NCI-H2196 (cell line): Measurements from ENCODE around the gene ST6GALNAC2.
"Not testable (repeated sequence)": the region's sequence is repeated elsewhere in the genome, so short reads cannot be mapped to it uniquely, and the experiment has no call there.

Experiments
- DNase-seq: peaks from one replicate; lab custom pipeline; 2025; ENCODE audit not compliant: unreplicated experiment; lab: John Stamatoyannopoulos, UW

ST6GALNAC2 gene

DNA sequence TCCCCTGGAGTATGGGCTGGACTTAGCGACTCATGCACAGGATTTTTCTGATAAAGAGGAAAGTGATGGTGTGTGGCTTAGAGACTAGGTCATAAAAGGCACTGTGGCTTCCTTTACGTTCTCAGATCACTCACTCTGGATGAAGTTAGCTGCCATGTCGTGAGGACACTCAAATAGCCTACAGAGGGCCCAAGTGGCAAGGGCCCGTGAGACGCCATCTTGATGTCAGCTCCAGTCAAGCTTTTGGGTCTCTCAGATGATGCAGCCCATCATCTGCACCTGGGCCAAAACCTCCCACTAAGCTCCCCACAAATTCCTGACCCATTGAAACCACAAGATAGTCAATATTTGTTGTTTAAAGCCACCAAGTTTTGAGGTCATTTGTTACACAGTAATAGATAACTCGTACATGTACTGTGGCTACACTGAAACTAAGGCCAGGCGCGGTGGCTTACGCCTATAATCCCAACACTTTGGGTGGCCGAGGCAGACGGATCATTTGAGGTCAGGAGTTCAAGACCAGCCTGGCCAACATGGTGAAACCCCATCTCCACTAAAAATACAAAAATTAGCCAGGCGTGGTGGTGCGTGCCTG, 14.7 kb downstream of the ST6GALNAC2 start:
- no peak for DNase-seq

- no peak for DNase-seq
These were observed 15.2 kb downstream of the ST6GALNAC2 start for GRCh38 chr17:76570457-76570856.

DNA sequence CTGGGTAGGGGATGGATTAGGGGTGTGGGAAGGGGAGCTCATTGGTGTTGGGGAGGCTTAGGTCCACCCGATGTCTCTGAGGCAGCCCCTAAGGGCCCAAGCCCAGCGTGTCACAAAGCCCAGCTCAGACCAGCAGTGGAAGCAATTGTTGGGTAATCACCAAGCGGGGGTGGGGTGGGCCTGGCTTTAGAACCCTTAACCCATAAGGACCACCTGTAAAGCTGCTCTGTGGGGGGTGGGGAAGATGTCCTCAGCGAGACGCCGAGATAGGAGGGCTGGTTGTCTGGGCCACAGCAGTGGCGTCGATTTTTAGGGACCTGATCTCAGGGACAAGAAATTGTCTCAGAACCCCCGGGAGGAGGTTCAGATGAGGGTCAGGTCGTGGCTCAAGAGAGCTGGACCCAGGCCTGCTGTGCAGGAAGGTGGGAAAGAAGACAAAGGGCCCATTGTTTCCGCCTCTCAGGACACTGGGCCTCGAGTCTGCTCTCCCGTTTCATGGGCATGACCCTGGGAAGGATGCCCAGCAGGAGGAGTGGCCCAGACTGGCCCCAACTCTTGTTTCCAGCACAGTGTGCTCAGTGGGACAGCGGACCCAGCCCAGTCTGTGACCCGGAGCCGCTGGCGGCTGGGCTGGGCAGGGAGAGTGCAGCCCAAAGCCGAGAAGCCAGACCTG, 15.9 kb downstream of the ST6GALNAC2 start:
- DNase-seq: peak; percentile 97

DNA sequence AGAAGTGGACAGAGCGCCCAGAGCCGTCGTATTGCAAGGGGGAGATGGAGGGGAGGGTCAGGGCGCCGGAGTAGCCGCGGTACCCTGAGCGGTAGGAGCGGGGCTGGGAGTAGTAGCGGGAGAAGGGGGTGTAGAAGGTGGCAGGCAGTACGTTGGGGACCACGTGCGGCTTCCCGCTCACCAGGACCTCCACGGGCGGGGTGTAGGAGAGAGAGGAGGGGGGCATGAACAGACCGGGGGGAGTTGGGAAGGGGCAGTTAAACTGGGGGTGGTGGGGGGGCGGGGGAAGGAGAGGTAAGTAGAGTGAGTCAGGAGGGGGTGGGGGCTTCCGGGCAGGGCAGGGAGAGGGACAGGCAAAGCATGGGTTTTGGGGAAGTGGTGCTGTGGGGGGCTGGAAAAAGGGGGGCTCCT, 16.8 kb downstream of the ST6GALNAC2 start:
- DNase-seq: no peak

DNA sequence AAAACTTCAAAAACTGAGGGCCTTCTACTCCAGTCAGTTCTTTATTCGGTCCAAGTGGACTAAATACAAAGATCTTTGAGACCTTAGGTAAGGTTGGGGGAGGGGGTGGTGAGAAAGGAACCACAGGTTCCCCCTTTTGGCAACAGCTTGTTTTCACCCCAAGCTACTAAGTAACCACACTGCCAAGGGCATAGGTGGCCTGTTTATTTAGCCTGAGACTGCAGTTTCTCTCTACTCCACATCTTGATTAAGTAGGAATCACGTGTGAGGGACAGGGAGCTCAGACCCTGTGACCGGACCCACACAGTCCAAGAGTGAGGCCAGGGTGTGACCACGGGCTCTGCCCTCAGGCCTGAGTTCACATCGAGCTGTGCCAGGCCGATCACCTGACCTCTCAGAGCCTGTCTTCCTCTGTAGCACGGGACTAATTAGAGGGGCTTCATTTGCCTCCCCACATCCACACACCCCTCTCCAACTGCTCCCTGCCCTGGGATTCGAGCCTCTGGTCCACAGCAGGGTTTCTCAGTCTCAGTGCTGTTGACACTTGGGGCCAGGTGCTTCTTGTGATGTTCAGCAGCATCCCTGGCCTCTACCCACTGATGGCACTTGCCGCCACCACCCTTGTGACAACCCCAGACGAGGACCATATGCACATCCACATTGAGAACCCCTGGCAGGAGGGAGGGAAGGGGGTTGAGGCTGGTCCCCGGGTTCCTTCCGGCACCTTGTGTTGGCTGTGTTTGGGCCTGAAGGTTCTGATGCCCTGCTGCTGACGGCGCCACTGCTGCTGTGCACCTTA, 17.8 kb downstream of the ST6GALNAC2 start:
- DNase-seq: no peak

DNA sequence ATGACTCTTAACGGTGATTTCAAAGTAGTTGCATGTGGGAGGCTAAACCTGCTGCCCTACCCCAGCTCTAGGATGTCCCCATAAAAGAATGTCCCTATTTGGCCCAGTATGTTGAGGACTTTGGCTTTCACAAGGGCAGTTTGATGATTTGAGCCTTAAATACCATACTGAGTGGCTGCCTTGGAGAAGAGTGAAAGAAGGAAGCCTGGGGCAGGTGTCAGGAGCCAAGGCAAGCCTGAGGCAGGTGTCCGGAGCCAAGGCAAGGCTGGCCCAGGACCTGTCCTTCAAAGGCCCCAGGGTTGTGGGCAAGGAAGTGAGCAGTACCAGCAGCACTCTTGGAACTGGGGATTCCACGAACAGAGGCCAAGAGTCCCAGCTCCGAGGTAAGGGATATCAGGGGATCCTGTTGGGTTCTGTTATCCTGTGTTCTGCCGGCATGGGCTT, 18.6 kb downstream of the ST6GALNAC2 start:
- DNase-seq: no peak

GRCh38 chr17:76566613-76566943, 19.1 kb downstream of the ST6GALNAC2 start:
- DNase-seq: no peak

DNA sequence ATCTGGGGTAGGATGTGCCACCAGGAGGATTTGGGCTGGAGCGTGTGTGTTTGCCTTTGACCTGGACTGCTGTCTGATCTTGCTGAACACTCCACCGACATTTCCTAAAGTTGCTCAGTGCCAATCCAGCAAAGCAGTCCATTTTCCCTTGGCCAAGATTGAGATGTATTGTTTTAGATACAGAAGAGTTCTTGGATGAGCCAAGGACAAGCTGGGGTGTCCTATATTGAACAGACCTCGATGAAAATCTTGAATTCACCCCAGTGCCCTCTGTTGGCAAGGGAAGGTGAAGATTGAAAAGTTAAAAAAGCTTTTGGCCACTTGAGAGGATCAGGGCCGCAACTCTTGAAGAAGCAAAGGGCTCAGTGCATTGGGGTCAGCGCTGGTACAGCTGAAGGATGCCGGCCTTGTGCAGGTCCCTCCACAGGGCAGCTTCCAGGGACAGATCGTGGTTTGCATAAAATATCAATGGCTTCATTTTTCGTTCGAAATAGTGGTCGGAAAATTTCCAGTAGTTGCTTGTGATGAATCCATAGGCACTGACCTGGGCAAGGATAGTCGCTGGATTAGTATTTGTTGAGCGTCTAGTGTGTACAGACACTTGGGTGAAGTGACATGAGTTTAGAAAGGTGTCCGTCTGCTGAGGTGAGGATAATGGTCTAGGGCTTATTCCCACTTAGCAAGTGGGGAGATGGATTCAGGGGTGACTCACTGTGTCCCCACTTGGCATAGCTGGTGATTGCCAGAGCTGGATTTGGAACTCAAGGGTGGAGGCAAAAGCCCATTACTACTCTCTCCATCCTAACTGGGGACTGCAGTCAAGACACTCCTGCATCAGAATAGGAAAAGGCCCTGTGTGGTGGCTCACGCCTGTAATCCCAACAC, 19.7 kb downstream of the ST6GALNAC2 start:
- DNase-seq: no peak

DNA sequence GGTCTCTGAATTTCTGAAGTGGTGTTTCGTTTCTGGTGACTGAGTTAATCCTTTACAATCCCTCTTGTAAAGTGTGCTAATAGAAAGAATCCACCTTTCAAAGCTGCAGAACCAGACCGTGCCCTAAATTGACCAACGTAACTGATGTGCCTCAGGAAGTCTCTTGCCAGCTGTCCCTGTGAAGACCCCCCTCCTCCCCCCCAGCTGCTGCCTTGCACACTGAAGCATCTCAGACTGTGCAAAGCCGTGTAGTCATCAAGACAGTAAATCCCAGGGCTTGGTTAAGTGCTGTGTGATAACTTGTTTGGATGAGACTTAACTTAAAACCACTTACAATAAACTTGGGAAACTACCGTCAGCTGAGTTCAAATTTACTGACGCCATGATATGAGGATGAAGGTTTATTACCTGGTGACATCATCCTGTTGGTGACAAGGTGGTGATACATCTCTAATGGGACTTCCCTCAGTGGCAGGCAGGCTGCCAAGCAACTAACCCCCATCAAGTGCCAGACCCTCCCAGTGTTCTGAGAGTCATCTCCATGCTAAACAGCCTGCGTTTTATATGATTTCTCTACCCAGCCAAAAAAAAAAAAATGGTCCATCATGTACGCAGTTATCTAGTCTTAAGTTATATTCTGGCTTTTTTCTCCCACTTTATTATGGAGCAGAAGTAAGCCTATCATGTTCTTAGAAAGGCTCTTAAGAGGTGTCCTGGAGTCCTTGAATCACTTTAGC, 20.5 kb downstream of the ST6GALNAC2 start:
- not testable (repeated sequence) for DNase-seq

- not testable (repeated sequence) for DNase-seq
These were observed 22.3 kb downstream of the ST6GALNAC2 start for GRCh38 chr17:76563359-76563758.

DNA sequence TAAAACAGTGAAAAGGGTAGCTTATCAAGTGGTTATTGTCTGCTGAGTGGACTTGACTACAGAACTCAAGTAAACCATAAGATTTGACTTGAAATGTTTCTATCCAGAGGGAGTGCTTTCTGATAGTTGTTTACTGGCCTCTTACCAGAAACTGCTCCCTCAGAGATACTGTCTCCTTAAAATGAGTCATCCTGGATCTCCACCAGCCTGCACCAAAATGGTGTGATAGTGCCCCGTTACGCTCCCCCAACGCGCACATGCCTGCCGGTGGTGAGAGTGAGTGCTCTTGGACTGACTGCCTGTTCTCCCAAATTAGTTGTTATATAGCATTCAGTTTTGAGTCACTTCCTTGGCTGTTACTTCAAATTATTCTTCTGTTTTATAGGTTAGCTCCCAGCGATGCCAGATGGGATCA, 22.9 kb downstream of the ST6GALNAC2 start:
- peak; percentile 34 for DNase-seq

GRCh38 chr17:76561799-76562268, 23.8 kb downstream of the ST6GALNAC2 start:
- no peak for DNase-seq

- no peak for DNase-seq
These were observed 24.3 kb downstream of the ST6GALNAC2 start for GRCh38 chr17:76561332-76561731.

- DNase-seq: no peak
These were observed 24.8 kb downstream of the ST6GALNAC2 start for GRCh38 chr17:76560877-76561221.

DNA sequence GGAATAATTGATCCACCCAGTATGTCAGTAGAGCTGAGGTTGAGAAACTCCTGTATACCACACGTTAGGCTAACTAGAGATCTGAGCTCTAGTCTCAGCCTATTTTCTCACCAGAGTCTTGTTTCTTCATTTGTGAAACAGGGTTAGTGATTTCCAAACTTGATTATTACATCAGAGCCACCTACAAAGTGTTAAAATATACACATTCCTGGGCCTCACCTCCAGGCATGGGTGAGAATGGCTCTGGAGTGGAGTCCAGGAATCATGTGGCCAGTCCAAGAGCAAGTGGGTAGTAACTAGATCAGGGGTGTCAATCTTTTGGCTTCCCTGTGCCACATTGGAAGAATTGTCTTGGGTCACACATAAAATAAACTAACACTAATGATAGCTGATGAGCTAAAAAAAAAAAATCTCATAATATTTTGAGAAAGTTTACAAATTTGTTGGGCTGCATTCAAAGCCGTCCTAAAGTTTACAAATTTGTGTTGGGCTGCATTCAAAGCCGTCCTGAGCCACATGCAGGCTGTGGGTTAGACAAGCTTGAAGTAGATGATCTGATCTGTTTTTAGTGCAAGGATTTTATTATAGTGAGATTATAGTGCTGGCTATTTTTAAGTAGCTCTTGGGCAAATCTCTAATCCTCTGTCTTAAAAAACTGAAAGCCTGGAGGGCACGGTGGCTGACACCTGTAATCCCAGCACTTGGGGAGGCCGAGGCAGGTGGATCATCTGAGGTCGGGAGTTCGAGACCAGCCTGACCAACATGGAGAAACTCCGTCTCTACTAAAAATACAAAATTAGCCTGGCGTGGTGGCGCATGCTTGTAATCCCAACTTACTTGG, 25.4 kb downstream of the ST6GALNAC2 start:
- DNase-seq: no peak

GRCh38 chr17:76559460-76559859, 26.2 kb downstream of the ST6GALNAC2 start:
- not testable (repeated sequence) for DNase-seq

- peak; percentile 65 for DNase-seq
These were observed 27.2 kb downstream of the ST6GALNAC2 start for GRCh38 chr17:76558198-76559095.

DNA sequence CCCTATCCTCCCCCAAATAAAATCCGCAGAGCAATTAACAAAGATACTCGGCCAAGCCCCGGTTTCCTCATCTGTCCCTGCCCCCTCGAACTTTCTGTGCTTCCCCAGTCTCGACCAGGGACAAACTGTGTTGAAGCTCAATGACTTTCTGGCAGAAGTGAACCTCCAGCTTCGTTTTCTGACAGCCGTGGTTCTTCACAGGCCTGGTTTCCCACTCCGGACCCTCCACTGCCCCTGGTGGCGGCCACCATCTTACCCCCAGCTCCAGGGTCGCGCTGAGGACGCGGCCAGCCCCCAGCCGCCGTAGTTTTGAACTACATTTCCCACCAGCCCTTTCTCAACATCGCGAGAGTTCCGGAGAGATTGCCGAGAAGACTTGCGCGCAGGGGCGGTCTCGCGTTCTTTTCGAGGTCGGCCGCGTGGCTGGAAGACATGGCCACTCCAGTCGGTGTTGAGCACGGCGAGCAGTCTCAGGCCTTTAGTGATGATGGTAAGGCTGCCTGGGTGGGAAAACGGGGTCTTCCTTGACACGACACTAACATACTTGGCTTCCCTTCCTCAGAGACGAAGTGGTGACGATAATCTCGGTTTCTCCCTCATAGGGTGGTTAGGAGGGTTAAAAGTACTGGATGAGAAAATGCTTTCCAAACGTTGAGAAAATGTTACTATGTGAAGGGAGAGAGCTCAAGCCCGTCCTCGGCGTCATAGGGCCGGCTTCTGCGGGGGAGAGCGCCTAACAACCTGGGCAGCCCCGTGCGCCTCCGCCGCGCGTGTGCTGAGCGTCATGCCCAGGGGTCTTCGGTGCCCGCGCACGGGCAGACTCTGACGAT, 28.1 kb downstream of the ST6GALNAC2 start:
- peak; percentile 99 for DNase-seq
